Stimulated activated CD4-positive, alpha-beta T cell treated with anti-CD3 and anti-CD28 coated beads, Interleukin-12 subunit alpha, Interleukin-12 subunit beta, amount 100 ng/mL, for 24 hours (primary cell): ENCODE data around the gene TCERG1.
A peak's percentile ranks its signal among the peaks of the same experiment; 100 is the strongest.

Experiments
- DNase-seq, 2 experiments: peaks; one replicate each; pipeline ENCODE4 v3.0.0-alpha.2; 2020; ENCODE audit warnings: low read depth in 2 of 2

TCERG1 gene

DNA sequence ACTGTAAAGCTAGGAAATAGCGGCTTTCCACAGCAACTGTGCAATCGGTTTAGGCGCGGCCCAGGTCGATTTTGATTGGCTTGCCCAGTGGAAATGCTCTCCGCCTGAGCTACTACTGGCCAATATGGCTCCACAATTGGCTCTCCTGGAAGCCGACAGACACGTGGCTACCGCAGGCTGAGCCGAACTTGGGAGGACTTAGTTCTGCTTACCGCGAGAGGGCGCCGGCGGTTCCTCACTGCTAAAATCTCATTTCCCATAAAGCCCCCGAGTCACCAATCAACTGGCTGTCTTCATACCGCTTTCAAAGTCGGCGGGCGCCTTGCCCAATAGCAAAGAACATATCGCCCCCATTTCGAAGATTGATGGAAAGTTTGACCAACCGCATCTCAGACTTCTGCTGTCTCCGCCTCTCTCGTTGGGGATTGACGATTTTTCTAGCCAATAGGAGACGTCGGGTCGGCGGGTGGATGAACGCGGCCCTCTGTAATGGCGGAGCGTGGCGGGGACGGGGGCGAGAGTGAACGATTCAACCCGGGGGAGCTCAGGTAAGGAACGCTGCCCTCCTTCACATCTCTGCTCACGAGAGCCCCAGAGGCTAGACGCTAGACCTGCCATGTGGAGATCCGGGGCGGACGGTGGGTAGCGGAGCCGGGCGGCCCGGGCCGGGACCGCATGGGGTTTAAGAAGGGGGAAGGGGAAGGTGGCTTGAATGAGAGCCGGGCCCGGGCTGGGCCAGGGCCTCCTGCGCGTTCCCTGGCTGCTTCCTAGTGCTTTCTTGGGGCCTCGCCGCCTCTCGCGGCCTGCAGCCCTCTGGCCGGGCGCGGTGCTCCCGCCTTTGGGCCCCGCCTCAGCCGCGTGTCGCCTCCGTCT lies at the start of gene TCERG1:
Gene TCERG1, plus strand, starts transcription at position 473 of the 873 bp plus-strand sequence. Its CDS starts 17 bp downstream, at position 490.
- peak; percentile 94 to 95 for DNase-seq

DNA sequence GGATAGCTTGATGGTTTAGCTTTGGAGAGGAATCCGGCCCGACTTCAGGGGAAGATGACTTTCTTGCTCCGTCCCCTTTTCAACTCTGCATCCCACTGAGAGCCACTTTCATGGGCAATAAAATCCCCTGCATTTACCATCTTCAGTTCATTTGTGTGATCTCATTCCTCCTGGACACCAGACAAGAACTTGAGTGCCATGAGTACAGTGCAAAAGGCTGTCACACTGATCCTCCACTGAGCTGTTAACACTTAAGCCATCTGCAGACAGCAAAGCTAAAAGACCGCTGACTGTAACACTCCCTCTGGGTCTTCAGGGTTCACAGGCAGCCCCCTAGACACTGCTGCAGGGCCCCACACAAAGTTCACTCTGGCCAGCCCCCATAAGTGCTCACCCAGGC lies 48.3 kb upstream of the TCERG1 start:
- DNase-seq: no peak

DNA sequence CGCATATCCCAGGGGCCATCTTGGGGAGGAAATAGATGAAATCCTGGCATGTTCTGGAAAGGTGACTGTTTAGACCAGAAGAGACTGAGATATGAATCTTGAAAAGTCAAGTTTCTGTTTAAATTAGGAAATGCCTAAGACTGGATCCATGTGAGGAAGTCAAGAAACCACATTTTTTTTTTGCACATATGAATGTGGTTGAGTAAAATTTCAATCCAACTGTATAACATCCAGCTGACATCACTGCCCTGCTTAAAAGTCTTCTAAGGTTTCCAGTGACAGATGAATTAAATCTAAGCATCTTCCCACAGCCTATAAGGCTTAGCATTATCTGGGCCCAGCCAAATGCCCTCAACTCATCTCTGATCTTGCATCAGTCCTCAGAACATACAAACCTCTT lies 47.7 kb upstream of the TCERG1 start:
- DNase-seq: no peak

DNA sequence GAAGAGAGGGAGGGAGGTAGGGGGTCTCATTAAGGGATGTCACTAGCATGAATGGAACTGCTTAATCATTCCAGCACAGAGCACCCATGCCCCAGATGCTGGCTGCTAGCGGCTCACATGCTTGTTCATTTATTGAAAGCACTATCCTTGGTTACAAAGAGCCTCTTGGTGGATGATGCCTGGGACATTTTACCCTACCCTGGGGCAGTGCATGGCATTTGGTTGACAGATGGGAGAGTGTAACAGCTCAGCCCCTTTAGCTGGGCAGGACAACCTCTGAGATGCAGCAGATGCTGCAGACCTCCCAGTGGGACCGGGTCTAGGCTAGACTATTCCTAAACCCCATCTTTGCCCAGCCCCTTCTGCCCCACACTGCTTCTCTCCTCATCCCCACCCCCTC lies 46.9 kb upstream of the TCERG1 start:
- DNase-seq: no peak

DNA sequence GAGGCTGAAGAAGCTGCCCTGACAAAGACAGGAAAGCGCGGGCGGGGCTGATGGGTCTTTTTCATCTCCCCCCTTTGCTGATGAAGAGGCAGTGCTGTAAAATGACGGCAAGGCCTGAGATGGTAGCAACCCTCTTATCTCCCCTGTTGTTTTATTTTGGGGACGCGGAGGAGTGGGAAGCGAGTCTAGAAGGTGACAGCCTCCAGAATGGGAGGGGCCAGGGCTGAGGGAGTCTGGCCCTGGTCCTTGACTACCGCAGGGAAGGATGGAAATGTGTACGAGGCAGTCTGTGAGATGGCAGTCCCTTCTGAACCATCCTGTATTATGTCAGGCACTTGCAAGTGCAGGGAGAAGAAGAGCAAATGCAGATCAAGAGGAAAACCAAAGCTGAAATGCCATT lies 46.1 kb upstream of the TCERG1 start:
- DNase-seq: no peak

DNA sequence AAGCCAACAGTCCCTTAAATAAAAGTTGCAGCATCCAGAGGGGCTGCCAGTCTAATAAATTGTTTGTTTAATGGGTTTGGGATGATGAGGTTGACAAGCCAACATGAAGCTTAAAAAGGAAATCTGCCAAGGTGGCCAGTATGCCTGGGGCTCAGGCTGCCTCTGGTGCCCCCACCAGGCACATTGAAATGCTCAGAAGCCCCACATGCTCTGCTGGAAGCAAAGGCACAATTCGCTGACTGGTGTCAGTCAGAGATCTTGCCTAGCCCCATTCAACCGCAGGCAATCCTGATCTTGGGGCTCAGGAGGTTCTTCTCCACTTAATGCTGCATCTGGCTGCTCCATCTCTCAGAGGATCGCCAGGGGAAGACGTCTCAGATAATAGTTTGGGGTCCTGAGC lies 44.2 kb upstream of the TCERG1 start:
- no peak for DNase-seq

DNA sequence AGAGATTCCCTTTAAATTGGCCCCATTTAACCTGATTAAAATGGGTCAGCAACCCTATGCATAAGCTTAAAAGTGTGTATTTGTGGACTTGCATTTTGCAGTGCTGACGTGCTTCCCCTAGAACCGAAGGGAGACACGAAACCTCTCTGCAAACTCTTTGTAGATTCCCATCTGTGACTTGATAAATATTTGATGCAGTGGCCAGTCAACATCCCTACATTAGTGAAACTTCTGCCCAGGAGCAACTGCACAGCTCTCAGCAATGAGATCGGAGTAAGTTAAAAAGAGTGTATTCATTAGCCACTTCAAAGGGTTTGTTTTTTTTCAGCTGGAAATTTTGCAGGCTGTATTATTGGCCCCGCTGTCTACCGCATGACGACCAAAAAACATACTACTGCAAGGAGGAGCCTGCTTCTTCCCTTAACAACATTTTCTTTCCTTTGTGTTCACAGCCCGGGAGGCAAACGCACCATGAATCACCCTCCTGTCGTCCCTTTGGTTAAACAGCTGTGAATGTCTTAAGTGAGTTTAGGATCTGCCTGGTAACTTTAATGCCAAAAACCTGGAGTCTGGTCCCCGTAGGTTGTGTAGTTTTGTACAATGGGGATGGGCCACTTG lies 38.0 kb upstream of the TCERG1 start:
- DNase-seq: no peak

DNA sequence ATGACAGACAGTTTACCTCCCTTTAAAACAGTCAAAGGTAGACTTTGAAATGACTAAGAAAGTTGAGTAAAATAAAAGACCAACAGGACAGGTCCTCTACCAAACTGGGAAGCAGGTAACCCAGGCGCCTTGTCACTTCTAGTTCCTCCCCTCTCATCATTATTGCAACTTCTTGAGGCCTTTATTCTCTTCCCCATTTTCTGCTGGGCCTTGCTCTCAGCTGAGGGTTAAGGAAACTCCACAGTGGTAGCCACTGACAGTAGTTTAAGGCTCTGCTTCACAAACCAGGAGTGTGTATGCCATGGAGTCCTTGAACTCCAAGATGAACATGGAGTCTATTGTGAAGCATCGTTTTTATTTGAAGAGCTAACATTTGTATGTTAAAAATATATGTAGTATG lies 36.9 kb upstream of the TCERG1 start:
- no peak for DNase-seq

DNA sequence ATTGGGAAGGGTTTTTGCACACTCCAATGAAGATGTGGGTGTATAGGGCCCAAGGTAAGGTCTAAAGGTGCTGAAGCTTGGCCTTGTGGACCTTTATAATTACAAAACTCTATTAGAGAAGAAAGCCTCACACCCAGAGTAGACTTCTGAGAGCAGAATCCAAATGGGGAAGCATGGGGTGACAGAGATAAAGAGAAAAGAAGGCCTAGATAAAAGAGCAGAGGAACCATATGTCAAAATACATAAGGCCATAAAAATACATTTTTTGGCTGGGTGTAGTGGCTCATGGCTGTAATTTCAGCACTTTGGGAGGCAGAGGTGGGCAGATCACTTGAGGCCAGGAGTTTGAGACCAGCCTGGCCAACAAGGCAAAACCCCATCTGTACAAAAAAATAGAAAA lies 27.4 kb upstream of the TCERG1 start:
- DNase-seq: no peak

DNA sequence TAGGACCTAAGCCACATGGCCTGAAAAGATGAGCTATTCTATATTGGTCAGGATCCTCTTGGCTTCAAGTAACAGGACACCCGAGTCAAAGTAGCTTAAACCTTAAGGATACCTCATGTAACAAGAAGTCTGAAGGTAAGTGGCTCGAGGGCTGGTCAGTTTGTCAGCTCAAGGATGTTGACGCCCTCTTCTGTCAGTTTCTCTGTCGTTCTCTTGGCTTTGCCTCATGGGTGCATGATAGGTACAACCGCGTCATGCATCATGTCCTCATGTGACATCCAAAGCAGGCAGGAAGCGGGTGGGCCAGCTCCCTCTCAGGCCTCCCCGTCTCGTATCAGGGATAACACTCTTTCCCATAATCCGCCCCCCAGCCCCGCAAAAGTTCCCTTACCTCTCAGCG lies 22.1 kb upstream of the TCERG1 start:
- DNase-seq: no peak

DNA sequence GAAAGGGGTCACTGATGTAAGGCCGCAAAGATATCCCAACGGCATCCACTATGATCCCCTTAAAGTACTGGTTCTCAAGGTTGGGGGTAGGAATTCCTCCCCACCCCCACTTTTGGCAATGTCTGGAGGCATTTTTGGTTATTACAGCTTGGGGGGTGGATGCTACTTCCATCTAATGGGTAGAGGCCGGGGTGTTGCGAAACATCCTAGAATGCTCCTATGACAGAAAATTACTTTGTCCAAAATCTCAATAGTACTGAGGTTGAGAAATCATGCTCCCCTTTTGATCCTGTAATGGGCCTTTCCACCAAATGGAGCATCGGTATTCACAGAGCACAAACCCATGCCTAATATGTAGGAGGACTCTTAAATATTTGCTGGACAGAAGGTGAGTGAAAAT lies 20.8 kb upstream of the TCERG1 start:
- DNase-seq: no peak

DNA sequence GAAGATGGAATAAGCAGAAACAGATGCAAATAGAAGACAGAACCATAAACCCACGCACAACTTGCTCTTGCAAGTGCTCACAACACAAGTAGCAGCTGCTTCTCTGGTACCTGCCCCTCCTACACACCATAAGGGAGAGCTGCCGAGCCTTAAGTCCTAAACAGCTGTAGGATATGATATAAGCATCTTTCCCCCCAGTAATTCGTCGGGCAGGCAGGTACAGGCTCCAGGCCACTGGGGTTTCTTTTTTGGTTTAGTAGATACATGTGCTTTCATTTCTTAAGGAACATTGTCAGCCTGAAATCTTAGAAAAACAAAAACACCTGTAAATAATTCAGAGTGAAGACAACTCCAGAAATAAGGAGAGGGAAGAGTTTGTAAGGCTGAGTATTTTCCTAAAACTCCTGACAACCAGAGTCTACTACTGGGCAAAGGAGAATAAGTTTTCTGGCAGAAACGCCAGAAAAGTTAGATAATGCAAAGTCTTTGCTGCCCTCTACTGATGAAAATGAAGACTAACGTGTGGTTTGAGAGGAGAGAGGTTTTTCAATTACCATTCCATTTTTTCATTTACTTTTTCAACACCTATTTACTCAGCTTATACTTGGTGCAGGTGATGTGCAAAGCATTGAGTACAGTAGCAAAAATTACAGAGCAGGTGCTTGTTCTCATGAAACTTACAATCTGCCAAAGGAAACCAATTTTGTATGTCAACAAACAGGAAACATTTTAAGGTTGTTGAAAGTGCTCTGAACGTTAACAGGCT lies 20.1 kb upstream of the TCERG1 start:
- no peak for DNase-seq

DNA sequence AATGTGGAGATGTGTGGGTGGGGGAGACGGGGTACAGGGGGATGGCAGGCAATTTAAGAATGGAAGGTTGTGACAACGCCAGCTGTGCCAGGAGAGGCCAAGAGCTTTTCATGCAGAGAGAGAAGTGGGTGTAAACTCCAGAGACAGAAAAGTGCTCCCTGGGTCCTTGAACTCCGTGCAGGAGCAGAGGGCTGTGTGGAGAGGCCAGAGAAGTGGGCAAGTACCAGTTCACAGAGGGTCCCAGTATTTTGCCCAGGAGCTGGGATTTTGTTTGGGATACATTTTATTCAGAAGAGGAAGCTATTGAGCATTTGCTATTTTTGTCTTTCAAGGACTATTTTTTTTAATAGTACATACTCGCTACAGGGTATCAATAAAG lies 19.5 kb upstream of the TCERG1 start:
- no peak for DNase-seq

DNA sequence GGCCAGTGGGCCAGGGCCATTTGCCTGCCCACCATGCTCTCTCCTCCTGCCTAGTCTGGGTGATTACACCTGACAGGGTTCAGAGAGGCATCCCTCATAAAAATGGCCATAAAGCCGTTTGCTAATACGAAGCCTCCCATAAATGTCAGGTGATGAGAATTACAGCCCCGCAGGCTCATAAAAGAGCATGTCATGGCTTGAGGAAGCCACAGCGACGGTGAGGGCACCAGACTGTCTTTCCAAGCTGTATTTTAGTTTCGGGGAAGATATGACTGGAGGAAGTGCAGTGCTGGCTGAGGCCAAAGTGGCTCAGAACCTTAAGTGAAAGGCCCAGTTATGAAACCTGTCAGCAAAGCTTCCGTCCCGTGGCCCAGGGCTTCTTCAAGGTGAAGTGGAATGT lies 18.5 kb upstream of the TCERG1 start:
- no peak for DNase-seq

DNA sequence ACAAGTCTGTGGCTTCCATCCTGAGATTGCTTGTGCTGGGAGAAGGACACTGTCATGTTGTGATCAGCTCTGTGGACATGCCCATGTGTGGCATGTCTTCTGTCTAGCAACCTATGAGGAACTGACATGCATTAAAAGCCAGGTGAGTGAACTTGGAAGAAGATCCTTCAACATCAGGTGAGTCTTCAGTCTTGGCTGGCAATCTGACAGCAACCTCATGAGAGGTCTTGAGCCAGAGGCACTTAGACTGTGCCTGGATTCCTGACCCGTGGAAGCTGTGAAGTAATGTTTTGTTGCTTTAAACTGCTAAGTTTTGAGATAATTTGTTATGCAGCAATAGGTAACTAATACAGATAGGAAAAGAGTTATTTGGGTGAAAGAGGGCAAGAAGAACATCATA lies 6.8 kb upstream of the TCERG1 start:
- no peak for DNase-seq

DNA sequence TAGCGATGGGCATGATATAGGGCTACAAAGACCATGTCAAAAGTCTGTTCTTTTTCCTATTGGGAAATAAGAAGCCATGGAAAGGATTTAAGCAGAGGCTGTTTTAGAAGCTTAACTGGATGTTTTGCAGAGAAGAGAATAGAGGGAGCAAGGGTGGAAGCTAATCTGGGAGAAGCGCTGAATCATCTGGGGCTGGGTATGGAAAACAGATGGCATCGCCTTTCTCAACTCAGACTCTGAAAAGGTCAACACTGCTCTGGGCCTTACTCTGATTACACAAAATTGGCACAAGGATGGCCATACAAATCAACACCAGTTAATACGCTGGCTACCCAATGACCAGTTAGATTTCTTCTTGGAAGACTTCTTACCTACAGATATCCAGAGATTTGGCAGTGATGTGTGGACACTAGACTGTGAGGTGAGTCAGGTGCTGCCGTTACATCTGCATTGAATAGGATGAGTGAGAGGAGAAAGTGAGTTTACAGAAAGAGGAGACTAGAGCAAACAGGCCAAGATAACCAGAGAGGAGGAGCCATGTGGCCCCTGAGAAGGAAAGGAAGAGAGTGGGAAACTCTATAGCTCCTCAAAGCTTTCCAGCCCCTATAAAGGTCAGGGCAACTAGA lies 6.2 kb upstream of the TCERG1 start:
- no peak for DNase-seq

DNA sequence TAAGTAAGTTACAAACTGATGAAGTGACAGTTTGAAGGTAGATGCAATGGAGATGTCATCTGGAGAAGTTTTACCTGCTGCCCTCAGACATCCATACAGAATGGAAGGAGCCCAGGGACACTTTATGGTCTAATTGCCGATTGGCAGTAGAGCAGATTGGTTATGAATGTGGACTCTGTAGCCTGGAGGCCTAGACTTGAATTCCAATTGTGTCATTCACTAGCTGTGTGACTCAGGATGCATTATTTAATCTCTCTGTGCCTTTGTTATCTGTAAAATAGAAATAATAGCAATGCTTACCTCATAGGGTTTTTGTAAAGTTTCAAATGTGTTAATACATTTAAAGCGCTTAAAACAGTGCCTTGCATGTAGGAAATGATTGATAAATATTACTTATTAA lies 5.2 kb upstream of the TCERG1 start:
- no peak for DNase-seq

DNA sequence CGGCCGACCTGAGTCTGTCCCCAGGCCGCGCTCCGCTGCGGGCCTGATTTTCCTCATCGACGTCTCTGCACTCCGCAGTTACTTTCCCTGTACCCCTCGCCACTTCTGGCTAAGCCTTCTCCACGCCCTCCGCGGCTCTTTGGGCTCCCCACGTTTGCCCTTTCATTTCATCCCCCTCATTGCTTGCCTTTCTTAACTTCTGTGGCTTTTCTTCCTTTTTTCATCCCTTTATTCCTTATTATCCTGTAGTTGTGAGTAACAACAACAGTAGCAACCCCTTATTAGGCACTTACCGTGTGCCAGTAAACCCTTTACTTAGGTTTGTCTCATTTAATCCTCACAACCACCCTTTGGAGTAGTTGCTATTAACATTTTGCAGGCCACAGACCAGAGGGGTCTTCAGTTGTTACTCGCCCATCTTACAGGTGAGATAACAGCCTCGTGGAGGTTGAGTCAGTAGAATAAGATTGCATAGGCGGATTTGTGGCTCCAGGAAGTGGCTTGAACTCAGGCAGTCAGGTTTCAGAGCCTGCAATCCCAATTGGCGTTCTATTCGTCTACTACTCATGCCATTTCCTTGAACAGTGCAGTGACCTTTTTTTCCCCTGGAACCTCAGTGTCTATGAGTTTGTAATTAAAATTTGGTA lies 724 bp downstream of the TCERG1 start:
- DNase-seq: peak; percentile 2 to 22

DNA sequence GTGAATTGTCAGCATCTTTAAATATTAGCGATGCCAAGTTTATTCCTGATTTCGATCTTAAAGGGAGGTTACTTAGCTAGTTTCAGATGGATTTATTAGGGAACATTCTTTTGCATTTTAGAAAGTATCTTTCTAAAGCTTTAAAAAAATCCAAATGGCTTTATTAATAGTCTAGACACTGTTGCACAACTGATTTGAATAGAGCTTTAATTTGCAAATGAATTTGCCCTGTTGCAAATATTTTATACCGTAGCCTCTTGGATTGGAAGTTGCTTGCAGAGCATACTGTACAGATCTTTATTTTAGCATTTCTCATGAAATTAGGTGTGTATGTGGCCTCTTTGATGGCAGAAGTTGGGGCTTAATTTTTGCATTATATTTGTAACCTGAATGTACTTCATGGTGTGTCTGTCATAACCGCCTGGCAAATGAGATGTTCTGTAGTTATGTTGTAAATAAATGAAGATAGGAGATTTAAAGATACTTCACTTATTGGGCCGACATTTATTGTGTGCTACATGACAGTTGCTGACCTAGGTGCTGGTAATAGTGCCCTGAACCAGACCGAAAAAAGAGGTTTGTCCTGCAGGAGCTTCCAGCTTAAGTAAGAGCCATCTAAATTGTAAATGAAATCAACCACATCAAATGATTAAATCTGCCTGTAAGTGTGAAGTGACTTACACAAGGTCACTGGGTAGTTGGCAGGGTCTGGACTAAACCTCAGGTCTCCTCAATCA lies 1.8 kb downstream of the TCERG1 start:
- no peak for DNase-seq

DNA sequence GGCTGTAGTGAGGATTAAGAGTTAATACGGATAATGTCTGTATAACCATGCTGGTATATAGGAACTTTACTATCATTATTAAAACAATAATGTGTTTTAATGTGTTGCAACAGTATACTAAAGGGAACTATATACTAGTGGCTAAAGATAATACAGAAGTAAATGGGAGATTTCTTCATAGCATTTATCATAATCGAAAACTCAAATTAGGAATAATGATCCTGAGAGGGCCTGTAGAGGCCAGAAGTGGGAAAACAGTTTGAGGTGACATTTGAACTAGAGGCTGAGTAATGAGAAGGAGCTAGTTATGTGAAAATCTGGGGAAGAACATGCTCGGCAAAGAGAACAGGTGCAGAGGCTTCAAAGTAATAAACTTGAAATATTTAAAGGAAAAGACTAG lies 2.9 kb downstream of the TCERG1 start:
- DNase-seq: no peak

DNA sequence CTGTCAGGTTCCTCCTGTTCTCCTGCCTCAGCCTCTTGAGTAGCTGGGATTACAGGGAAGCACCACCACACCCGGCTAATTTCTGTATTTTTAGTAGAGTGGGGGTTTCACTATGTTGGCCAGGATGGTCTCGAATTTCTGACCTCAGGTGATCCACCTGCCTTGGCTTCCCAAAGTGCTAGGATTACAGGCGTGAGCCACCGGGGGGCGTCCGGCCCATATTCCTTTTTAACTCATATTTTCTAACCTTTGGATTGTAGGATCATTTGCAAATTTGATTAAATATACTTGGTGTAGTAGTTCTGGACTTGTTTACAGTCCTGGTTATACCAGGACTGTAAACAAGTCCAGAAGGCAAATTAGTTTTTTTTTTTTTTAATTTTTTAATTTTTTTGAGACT lies 4.3 kb downstream of the TCERG1 start:
- DNase-seq: no peak
